Measurements from ENCODE around the gene SFI1.
"Not testable (repeated sequence)": the region's sequence is repeated elsewhere in the genome, so short reads cannot be mapped to it uniquely, and the experiment has no call there.

DNA sequence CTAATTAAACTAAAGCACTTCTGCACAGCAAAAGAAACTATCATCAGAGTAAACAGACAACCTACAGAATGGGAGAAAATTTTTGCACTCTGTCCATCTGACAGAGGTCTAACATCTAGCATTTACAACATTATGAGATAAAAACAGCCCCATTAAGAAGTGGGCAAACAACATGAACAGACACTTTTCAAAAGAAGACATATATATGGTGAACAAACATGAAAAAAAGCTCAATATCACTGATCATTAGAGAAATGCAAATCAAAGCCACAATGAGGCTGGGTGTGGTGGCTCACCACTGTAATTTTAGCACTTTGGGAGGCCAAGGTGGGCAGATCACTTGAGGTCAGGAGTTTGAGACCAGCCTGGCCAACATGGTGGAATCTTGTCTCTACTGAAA, 11.2 kb downstream of the SFI1 start:
- TF ChIP-seq CEBPB (IDR thresholded peaks at IDR 0.05; ENCODE audit: low read depth, low read length); MXI1 (IDR thresholded peaks at IDR 0.05; ENCODE audit: borderline replicate concordance, low read depth, low read length); RCOR1 (IDR thresholded peaks at IDR 0.05; ENCODE audit: insufficient replicate concordance, low read length); POLR2A (IDR thresholded peaks at IDR 0.05; ENCODE audit: low read depth, low read length); SMC3 (IDR thresholded peaks at IDR 0.05; ENCODE audit: low read depth, low read length); RAD21 (IDR thresholded peaks at IDR 0.05; ENCODE audit: low read length); FOS (IDR thresholded peaks at IDR 0.05; ENCODE audit: low read depth, low read length): not testable (repeated sequence)
- TF ChIP-seq, protein P1, sequence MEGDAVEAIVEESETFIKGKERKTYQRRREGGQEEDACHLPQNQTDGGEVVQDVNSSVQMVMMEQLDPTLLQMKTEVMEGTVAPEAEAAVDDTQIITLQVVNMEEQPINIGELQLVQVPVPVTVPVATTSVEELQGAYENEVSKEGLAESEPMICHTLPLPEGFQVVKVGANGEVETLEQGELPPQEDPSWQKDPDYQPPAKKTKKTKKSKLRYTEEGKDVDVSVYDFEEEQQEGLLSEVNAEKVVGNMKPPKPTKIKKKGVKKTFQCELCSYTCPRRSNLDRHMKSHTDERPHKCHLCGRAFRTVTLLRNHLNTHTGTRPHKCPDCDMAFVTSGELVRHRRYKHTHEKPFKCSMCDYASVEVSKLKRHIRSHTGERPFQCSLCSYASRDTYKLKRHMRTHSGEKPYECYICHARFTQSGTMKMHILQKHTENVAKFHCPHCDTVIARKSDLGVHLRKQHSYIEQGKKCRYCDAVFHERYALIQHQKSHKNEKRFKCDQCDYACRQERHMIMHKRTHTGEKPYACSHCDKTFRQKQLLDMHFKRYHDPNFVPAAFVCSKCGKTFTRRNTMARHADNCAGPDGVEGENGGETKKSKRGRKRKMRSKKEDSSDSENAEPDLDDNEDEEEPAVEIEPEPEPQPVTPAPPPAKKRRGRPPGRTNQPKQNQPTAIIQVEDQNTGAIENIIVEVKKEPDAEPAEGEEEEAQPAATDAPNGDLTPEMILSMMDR (conservative IDR thresholded peaks at IDR 0.05; ENCODE audit: low read depth, low read length): not testable (repeated sequence)
- TF ChIP-seq, protein P2, sequence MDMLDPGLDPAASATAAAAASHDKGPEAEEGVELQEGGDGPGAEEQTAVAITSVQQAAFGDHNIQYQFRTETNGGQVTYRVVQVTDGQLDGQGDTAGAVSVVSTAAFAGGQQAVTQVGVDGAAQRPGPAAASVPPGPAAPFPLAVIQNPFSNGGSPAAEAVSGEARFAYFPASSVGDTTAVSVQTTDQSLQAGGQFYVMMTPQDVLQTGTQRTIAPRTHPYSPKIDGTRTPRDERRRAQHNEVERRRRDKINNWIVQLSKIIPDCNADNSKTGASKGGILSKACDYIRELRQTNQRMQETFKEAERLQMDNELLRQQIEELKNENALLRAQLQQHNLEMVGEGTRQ (IDR thresholded peaks at IDR 0.05; ENCODE audit: low read depth, low read length): not testable (repeated sequence)

Data from IMR-90 (cell line).